Astrocyte (in vitro differentiated cells and primary cell): ENCODE results near the gene MYO1E.

Experiments used
- EZH2 ChIP-seq: IDR thresholded peaks from 2 replicates; pipeline ENCODE4 v1.6.1; 2012; ENCODE audit warnings: mild to moderate bottlenecking, low read length, inconsistent platforms; ENCODE audit not compliant: insufficient read depth
- TF ChIP-seq, protein P1 (sequence below): IDR thresholded peaks from 2 replicates; pipeline ENCODE4 v1.5.1; 2011; ENCODE audit warnings: low read depth, mild to moderate bottlenecking, inconsistent platforms, low read length, moderate library complexity; ENCODE audit not compliant: insufficient read depth

DNA sequence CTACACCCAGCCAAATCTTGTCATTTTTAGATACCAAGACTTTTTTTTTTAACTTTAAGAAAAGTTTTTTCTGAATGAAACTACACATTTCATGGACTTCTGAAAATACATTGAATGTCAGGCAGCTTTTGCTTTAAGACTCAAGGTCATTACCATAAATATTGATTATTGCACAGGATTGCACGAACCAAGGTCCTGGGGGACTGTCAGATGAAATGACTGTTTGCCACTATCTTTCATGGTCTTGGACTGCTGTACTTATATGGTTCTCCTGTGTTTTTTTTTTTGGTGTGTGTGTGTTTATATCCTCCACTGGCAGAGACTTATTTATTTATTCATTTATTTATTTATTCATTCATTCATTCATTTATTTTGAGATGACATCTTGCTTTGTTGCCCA lies 6.9 kb upstream of the MYO1E start:
- TF ChIP-seq, protein P1, sequence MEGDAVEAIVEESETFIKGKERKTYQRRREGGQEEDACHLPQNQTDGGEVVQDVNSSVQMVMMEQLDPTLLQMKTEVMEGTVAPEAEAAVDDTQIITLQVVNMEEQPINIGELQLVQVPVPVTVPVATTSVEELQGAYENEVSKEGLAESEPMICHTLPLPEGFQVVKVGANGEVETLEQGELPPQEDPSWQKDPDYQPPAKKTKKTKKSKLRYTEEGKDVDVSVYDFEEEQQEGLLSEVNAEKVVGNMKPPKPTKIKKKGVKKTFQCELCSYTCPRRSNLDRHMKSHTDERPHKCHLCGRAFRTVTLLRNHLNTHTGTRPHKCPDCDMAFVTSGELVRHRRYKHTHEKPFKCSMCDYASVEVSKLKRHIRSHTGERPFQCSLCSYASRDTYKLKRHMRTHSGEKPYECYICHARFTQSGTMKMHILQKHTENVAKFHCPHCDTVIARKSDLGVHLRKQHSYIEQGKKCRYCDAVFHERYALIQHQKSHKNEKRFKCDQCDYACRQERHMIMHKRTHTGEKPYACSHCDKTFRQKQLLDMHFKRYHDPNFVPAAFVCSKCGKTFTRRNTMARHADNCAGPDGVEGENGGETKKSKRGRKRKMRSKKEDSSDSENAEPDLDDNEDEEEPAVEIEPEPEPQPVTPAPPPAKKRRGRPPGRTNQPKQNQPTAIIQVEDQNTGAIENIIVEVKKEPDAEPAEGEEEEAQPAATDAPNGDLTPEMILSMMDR = no peak
- no peak for TF ChIP-seq EZH2
